ENCODE results near the gene CDC27. TPM values are rescaled to one million over a fixed set of nuclear protein-coding genes. Genes with fewer than 3 reads are reported as not detected.
"Not testable (repeated sequence)": the region's sequence is repeated elsewhere in the genome, so short reads cannot be mapped to it uniquely, and the experiment has no call there.

CDC27 gene
- total RNA-seq, 1 experiment from 2014 or later = 97.5 TPM

DNA sequence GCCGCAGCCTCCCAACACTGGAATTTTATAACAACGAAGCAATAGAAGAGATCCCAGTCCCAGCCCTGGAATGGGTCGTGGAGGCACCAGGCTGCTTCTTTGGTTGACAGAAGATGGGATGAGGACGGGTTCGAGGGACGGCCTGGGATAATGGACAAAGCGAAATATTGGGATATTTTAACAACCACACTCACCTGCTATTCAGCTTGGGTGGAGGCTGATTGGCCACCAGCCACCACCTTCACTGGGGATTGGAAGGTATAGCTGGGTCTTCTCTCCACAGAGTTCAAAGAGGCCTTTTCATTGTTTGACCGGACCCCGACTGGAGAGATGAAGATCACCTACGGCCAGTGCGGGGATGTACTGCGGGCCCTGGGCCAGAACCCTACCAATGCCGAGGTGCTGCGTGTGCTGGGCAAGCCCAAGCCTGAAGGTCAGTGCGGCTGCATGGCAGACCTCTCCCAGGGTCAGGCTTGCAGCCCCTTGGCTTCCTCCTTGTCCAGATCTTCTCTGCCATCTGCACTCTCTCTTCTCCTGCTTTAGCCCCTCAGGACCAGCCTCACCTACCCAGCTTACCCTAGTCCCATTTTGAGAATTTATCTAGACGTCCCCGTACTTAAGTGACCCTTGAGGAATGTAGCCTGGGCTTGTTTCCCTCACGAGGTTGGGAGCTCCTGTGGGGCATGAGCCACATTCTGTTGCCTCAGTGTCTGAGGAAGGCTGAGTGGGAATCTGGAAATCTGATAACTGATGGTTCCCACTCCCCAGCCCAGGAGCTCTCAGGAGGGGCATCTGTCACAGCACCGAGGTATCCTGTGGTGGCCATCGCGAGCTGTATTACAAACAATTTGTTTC is 30.8 kb upstream of the CDC27 start:
- H3K4me3 ChIP-seq (ENCODE audit: low read depth in 2 of 2, low read length in 2 of 2) = no peak overlapping the region

DNA sequence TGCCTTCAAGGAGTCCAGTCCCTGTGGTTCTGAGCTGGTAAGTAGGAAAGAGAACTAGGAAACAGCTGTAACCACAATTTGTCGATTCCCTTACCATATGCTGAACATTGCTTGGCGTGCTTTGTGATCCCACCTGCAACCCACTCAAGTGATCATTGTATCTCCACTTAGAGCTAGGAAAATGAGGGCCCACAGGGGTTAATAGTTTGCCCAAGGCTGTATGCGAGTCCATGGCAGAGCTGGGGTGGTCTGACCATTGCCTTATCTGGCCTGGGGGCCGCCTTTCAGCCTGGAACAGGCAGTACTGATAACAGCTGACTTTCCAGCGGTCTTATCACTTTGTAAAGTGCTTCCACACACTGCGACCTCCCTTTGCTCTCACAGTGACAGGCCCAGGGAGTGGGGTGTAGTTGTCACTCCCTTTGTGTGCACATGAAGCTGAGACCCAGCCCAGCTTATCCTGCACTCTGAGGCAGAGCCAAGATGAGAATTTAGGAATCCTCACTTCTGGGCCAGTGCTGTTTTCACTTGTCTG is 29.9 kb upstream of the CDC27 start:
- no peaks in the 10 kb centered on the region for H3K9me3 ChIP-seq (ENCODE audit: control insufficient read depth, insufficient read depth, low read depth, low read length)
- H3K4me1 ChIP-seq (ENCODE audit: control insufficient read depth, insufficient read depth, low read length) = no peaks in the 10 kb centered on the region
- TF ChIP-seq SIN3A (IDR thresholded peaks at IDR 0.05; ENCODE audit: borderline replicate concordance, insufficient read depth, low read depth, low read length) (no peak), TCF7L2 (IDR thresholded peaks at IDR 0.05; ENCODE audit: low read depth, low read length) (no peak), POLR2AphosphoS5 (IDR thresholded peaks at IDR 0.05; ENCODE audit: low read depth, low read length) (no peak)
- TF ChIP-seq, protein P1, sequence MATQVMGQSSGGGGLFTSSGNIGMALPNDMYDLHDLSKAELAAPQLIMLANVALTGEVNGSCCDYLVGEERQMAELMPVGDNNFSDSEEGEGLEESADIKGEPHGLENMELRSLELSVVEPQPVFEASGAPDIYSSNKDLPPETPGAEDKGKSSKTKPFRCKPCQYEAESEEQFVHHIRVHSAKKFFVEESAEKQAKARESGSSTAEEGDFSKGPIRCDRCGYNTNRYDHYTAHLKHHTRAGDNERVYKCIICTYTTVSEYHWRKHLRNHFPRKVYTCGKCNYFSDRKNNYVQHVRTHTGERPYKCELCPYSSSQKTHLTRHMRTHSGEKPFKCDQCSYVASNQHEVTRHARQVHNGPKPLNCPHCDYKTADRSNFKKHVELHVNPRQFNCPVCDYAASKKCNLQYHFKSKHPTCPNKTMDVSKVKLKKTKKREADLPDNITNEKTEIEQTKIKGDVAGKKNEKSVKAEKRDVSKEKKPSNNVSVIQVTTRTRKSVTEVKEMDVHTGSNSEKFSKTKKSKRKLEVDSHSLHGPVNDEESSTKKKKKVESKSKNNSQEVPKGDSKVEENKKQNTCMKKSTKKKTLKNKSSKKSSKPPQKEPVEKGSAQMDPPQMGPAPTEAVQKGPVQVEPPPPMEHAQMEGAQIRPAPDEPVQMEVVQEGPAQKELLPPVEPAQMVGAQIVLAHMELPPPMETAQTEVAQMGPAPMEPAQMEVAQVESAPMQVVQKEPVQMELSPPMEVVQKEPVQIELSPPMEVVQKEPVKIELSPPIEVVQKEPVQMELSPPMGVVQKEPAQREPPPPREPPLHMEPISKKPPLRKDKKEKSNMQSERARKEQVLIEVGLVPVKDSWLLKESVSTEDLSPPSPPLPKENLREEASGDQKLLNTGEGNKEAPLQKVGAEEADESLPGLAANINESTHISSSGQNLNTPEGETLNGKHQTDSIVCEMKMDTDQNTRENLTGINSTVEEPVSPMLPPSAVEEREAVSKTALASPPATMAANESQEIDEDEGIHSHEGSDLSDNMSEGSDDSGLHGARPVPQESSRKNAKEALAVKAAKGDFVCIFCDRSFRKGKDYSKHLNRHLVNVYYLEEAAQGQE (IDR thresholded peaks at IDR 0.05; ENCODE audit: insufficient read depth in 1 of 2, low read depth in 2 of 2, low read length in 1 of 2) = no peak
- TF ChIP-seq, protein P2, sequence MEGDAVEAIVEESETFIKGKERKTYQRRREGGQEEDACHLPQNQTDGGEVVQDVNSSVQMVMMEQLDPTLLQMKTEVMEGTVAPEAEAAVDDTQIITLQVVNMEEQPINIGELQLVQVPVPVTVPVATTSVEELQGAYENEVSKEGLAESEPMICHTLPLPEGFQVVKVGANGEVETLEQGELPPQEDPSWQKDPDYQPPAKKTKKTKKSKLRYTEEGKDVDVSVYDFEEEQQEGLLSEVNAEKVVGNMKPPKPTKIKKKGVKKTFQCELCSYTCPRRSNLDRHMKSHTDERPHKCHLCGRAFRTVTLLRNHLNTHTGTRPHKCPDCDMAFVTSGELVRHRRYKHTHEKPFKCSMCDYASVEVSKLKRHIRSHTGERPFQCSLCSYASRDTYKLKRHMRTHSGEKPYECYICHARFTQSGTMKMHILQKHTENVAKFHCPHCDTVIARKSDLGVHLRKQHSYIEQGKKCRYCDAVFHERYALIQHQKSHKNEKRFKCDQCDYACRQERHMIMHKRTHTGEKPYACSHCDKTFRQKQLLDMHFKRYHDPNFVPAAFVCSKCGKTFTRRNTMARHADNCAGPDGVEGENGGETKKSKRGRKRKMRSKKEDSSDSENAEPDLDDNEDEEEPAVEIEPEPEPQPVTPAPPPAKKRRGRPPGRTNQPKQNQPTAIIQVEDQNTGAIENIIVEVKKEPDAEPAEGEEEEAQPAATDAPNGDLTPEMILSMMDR (IDR thresholded peaks at IDR 0.05) = no peak
- CTCF ChIA-PET = no interaction called here
- no TSS peak for BruUV-seq (replicated peaks)
- no peaks in the 10 kb centered on the region for H3K27me3 ChIP-seq (ENCODE audit: control insufficient read depth, insufficient read depth, low read length)
- no peak overlapping the region for H3K4me3 ChIP-seq (ENCODE audit: low read depth in 2 of 2, low read length in 2 of 2)
- ATAC-seq (no peak), DNase-seq (ENCODE audit: low read depth, low spot score) (no peak)
- intact Hi-C loops (cut with micrococcal nuclease; ENCODE audit: unreplicated experiment) (no loop called here), in situ Hi-C loops (cut with HindIII; ENCODE audit: low pct_unique_long_range_greater_than_20kb, low sequenced_read_pairs) (no loop called here)
- H3K27ac ChIP-seq (ENCODE audit: low read length) = no peak overlapping the region
- H3K36me3 ChIP-seq (ENCODE audit: control insufficient read depth, insufficient read depth, low read length) = no peaks in the 10 kb centered on the region
- POLR2A ChIA-PET = no interaction called here

More for the DNA sequence above, 30.8 kb upstream of the CDC27 start:
- TF ChIP-seq, protein P2 (IDR thresholded peaks at IDR 0.05) = no peak
- no peak for TF ChIP-seq TCF7L2 (IDR thresholded peaks at IDR 0.05; ENCODE audit: low read depth, low read length)
- no peak for TF ChIP-seq POLR2AphosphoS5 (IDR thresholded peaks at IDR 0.05; ENCODE audit: low read depth, low read length)
- TF ChIP-seq, protein P1 (IDR thresholded peaks at IDR 0.05; ENCODE audit: insufficient read depth in 1 of 2, low read depth in 2 of 2, low read length in 1 of 2) = no peak
- TF ChIP-seq SIN3A (IDR thresholded peaks at IDR 0.05; ENCODE audit: borderline replicate concordance, insufficient read depth, low read depth, low read length) = no peak
- in situ Hi-C loops (cut with HindIII; ENCODE audit: low pct_unique_long_range_greater_than_20kb, low sequenced_read_pairs) (no loop called here), intact Hi-C loops (cut with micrococcal nuclease; ENCODE audit: unreplicated experiment) (no loop called here)
- no TSS peak for BruUV-seq (replicated peaks)
- Histone ChIP-seq H3K9me3 (ENCODE audit: control insufficient read depth, insufficient read depth, low read depth, low read length) (no peaks in the 10 kb centered on the region), H3K36me3 (ENCODE audit: control insufficient read depth, insufficient read depth, low read length) (no peaks in the 10 kb centered on the region), H3K27ac (ENCODE audit: low read length) (no peak overlapping the region), H3K27me3 (ENCODE audit: control insufficient read depth, insufficient read depth, low read length) (no peaks in the 10 kb centered on the region), H3K4me1 (ENCODE audit: control insufficient read depth, insufficient read depth, low read length) (no peaks in the 10 kb centered on the region)
- ATAC-seq (no peak), DNase-seq (ENCODE audit: low read depth, low spot score) (no peak)
- POLR2A ChIA-PET = interaction anchor here (0.6 kb wide), 1 partner anchor 240 kb away, joined by 8 read pairs; no protein-coding TSS in a partner anchor
- CTCF ChIA-PET = no interaction called here

DNA sequence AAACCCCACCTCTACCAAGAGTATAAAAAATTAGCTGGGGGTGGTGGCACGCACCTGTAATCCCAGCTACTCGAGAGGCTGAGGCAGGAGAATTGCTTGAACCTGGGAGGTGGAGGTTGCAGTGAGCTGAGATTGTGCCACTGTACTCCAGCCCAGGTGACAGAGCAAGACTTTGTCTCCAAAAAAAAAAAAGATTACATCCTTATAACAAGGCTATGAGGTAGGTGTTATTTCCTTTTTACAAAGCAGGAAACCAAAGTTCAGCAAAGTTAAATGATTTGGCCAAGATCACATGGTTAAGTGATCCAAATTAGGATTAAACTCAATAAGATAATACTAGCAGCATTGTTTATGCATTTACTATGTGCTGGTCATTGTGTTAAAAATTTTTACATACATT is 28.2 kb upstream of the CDC27 start:
- BruUV-seq (replicated peaks); CTCF ChIA-PET; POLR2A ChIA-PET: not testable (repeated sequence)

More for the DNA sequence above, 28.2 kb upstream of the CDC27 start:
- H3K36me3 ChIP-seq (ENCODE audit: control insufficient read depth, insufficient read depth, low read length); in situ Hi-C loops (cut with HindIII; ENCODE audit: low pct_unique_long_range_greater_than_20kb, low sequenced_read_pairs); intact Hi-C loops (cut with micrococcal nuclease; ENCODE audit: unreplicated experiment); DNase-seq (ENCODE audit: low read depth, low spot score); H3K4me3 ChIP-seq (ENCODE audit: low read depth in 2 of 2, low read length in 2 of 2); H3K9me3 ChIP-seq (ENCODE audit: control insufficient read depth, insufficient read depth, low read depth, low read length); H3K4me1 ChIP-seq (ENCODE audit: control insufficient read depth, insufficient read depth, low read length); H3K27ac ChIP-seq (ENCODE audit: low read length); ATAC-seq; H3K27me3 ChIP-seq (ENCODE audit: control insufficient read depth, insufficient read depth, low read length): not testable (repeated sequence)

Measured in Panc1 (cell line).